Nucleus accumbens (tissue), 56 donors: Measurements from ENCODE around the gene ADAM10.
"Not testable (repeated sequence)": the region's sequence is repeated elsewhere in the genome, so short reads cannot be mapped to it uniquely, and the experiment has no call there.

Source experiments
- DNase-seq, 56 donors: peaks; one replicate each; lab custom pipeline; 2025; lab: John Stamatoyannopoulos, UW

Gene ADAM10

DNA sequence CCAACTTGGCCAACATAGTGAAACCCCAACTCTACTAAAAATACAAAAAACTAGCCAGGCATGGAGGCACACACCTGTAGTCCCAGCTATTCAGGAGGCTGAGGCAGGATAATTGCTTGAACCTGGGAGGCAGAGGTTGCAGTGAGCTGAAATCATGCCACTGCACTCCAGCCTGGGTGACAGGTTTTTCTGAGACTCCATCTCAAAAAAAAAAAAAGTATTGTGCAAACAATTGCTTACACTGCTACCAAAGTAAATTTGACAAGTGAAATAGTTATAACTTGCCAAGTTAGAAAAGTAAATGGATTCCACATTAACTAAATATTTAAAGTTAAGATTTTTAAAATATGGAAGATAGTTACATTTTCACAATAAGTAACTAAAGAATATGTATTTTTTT lies 129.2 kb downstream of the ADAM10 start:
- DNase-seq, result not testable (repeated sequence)

DNA sequence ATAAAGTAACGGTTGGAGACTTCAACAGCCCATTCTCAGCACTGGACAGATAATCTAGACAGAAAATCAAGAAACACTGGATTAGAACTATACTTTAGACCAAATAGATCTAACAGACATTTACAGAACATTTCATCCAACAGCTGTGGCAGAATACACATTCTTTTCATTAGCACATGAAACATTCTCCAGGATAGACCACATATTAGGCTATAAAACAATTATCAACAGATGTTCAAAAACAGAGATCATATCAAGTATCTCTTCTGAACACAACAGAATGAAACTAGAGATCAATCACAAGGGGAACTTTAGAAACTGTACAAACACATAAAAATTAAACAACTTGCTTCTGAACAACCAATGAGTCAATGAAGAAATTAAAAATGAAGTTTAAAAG lies 133.3 kb downstream of the ADAM10 start:
- no peak for DNase-seq

DNA sequence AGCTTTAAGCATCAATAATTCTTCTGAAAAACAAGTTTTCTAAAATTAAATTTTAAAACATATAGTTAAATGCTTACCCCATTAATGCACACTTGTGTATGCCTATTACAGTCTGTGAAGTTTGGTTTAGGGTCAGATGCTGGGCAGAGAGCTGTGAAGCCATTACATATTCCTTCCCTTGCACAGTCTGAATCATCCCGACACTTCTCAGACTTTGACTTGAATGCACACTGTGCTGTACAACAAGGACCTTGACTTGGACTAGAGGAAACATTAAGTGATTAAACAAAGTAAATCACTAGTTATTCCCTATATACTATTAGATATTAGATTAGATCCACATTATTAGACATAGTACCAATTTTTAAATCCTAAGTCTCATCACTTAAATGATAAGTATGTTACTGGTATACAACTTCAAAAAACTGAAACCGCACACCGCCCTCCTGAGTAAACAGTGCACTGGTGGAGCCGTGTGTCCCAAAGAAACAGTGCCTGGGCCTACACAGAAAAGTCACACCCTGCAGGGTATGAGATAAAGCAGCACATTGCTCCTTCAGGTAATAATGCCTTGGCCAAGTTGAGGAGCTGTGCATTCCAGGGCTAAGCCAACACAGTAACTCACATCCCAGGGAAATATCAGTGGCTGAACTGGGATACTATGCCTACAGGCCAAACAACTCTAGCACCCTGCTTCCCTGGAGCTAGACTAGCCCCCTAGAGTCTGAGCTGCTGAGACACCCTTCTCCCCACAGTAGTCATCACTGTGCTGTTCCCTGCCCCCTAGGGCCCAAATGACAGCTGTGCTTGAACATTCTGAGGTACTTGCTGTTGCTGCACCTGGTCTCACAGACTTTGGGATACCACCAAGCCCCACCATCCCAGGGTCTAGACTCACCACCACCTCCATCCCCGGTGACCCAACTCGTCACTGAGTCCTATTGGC lies 137.5 kb downstream of the ADAM10 start:
- no peak for DNase-seq

DNA sequence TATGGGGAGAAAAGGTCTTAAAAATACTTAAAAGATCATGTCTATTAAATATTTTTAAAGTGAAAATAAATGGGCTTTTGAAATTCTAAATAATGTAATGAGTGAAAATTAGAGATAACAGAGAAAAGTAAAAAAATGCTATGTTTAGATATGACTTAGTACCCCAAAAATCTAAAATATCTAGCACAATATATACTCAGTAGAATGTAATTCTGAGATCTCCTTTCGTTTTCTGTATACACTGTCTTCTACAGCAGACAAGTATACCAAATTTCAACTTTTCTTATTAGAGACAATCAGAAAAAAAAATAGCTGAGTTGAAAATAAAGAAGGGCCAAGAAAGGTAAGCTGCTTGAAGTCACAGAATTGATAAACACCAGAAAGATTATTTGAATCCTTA lies 140.8 kb downstream of the ADAM10 start:
- no peak for DNase-seq

DNA sequence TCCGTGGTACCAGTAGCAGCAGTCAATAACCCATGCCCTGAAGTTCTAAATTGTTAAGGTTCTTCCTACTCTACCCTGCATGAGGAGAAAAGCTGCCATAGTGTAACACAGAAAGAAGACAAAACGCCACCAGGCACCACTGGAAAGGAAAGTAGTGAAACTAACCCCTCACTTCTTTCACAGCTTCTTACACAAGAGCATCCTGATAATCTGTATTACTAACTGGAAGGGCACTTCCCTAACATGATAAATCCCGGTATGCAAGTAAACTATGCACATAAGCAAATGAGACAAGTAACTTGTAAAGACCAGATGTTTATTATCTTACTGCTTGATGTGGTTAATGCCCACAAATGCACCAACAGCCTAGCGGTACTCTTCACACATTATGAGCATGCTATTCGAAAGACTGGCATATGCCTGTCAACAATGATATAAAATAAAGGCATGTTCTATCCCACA lies 141.3 kb downstream of the ADAM10 start:
- no peak for DNase-seq

DNA sequence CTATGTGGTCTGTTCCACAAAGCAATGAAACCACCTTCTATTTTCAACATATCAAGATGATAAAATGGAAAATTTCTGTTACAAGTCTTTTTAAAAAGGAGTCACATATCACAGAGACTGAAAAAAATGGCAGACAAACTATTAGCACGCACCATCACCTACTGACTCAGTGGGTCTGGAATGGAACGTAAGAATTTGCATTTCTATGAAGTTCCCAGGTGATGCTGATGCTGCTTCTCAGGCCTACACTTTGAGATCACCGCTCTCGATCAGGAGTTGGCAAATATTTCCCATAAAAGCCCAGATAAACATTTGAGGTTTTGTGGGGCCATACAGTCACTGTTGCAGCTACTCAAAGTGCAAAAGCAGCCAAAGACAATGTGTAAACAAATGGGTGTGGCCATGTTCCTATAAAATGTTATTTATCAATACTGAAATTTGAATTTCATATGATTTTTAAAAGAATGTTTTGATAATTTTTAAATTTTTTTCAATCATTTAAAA lies 142.9 kb downstream of the ADAM10 start:
- DNase-seq, result no peak

DNA sequence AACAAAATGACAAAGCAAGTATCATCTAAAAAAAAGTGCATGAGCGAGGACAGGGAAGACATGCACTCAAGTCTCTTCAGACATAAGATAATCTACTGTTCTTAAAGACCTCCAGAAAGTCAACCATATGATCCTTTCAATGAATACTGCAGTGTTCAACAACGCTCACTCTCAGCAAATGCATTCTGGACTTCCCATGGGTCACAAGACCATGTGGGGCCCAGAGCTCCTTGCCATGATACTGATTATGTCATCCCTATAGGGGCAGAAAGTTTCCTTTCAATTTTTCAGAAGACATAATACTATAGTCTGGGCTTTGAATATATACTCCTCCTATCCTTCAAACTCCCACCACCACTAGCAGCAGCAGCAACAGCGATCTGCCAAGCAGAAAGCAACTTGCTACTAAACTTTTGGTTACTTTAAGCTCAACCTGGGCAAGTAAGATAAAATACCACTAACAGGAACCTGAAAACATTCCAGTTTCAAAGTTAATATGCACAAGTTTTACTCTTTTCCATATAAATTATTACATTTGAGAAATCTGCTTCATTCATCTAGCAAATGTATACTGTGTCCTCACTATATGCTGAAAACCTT lies 143.5 kb downstream of the ADAM10 start:
- peak in 1 of 56 donors; percentile 8 for DNase-seq

DNA sequence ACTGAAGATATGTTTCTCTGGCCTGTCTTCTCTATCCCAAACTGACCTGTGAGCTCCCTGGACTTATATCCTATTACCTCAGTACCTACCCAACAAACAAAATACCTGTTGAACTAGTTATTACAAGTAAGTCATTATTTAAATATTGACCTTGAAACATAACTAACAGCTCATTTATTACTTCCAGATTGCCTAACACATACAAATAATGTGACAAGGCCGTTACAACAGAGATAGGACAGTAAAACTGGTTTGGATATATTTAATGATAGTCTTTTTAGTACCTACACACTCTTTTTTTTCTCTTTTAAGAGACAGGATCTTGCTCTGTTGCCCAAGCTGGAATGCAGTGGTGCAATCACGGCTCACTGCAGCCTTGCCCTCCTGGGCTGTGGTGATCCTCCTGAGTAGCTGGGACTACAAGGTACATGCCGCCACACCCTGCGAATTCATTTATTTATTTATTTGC lies 145.0 kb downstream of the ADAM10 start:
- no peak for DNase-seq

DNA sequence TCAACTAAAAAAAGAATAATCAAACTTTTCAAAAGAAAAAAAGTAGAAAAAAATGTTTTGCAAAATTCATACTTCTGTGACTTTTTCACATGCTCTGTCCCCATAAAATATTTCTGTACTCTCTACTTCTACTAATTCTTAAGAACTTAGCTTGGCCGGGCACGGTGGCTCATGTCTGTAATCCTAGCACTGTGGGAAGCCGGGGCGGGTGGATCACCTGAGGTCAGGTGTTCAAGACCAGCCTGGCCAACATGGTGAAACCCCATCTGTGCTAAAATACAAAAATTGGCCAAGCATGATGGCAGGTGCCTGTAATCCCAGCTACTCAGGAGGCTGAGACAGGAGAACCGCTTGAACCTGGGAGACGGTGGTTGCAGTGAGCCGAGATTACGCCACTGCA lies 145.6 kb downstream of the ADAM10 start:
- not testable (repeated sequence) for DNase-seq

DNA sequence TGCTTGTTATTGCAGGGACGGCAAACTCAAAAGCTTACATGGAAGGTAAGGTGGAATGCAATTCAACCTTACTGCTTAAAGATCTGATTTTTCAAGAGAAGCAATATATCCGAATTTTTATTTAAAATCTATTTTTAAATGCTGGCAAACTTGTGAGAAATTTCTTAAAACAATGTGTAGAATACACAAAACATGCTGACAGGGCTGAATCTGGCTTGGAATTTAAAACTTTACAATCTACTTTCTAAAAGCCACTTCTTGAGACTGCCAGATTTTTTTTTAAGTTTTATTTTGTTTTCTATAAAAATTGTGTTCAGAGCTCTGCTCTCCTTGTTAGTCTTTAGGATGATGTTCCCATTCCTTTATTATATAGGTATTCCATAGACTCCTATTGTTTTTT lies 146.7 kb downstream of the ADAM10 start:
- no peak for DNase-seq

DNA sequence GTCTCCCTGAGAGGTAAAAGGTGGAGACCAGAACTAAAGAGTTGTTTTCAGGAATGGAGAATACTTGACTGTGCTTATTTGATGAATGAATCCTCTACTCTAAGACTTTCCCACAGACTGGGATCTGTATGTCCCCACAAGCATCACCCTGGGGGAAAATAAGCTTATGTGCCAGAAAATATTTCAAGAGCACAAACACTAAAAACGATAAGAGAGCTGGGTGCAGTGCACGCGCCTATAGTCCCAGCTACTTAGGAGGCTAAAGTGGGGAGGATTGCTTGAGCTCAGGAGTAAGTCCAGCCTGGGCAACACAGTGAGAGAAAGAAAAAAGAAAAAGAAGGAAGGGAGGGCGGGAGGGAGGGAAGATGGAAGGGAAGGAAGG lies 150.7 kb downstream of the ADAM10 start:
- no peak for DNase-seq

DNA sequence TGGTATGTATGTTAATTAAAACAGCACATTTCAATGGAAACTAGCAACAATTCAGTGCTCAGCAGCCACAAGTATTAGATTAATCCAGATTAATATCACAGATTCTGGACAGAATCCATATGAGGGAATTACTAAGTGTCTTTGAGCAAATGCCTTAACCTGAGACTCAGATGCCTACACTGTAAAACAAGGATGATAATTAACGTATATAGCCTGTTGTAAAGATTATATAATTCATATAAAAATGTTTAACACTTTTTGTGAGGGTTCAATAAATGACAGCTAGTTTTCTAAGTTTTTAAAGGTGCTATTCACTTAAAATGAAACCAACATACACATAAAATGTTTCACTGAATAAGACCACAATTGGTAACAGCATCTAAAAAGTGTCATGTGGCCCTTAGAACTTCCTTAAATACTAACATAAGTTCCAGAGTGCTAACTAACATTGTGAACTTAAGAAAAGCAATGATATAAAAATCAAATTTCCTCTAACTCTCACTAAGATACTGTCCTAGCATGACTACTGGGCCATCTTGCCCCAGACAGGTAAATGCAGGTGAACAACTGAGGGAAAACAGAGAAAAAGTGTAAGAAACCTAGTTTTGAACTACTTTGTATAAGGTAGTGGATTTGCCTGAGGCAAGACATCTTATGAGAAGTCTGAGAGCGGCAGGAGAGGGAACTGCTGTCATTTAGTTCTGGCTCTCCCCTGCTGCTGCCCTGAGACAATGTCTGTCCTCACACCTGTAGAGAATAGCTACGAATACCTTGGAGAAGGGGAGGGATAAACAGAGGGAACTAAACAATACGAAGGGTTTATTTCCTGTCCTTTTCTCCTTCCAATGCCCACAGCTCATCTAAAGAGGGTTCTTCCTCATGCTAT lies 151.3 kb downstream of the ADAM10 start:
- DNase-seq, result no peak

DNA sequence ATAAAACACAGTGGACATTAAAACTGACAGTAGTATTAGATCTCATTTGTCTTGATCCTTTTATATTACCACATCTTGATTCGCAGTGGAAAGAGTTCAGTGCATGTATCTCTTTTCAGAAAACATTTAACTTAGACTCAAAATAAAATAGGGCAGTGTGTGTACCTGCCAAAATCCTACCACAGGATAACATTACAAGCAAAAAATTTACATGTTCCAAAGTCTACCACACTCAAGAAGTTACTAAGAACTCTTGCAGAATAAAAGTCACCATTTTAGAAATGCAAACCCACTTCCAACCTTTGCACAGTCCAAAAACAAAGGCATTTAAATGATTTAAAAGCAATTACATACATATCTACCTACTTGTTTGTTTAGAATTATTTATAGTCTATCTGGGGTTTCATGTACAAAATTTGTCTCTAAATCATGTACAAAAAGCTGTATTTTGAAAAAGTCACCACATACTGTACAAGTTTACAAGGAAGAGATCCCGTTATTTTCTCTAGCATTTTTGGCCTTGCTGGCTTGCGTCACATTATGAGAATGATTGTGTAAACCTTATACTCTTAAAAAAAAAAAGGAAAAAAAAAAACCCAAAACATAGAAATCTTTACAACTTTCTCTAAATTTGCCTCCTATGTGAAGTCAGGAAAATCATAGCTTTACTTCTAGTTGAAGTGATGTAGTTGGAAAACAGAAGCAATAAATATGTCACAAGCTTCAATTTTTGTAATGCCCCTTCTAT lies 153.8 kb downstream of the ADAM10 start:
- DNase-seq, result no peak

DNA sequence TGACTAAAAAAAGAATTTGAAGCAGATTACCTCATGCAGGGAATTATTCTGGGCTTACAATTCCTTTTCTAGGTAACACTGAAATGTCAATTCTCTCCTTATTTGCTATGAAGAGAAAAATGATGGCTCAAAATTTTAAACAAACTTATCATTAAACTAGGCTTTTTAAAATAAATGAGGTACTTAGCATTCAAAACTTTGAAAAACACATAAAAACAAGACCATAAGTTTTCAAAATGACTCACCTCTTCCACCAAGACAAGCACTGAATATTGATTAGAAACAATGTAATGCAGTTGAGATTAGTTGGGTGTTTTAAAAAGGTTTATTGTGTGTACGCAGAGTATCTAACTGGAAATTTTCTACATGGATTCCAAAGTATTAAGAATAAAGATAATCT lies 154.6 kb downstream of the ADAM10 start:
- no peak for DNase-seq

DNA sequence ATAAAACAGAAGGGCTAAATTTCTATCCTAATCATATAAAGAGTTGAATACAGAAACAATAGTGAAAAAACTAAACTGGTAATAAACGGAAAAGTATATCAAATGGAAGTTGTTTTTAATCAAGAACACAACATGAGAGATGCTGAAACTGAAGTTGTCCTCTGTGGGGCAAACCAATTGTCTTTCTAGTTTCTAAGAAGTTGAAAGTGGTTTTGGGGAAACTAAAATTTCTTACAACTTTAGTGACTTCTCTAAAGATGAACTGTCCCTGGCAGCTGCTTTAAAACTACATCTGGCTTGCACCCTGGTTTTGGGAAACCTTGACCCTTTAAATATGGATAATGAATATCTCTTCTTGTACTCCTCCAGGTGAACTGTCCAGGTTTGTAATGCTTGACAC lies 155.6 kb downstream of the ADAM10 start:
- DNase-seq, result no peak

DNA sequence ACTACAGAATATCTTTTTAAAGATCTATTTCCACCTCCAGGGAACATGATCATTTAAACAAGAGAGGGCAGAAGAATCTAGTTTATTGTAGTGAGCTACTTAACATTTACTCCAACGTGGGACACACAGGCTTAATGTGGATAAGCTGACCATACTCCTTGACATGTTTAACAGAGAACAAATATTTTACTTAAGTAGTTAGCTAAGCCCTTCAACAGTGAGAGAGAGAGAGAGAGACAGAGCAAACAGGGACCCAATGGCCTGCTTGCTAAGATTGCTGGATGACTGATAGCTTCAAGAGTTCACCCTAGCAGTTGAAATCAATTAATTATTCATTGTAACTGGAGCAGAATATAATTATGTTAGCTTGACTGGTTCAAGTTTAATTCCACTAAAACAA lies 158.6 kb downstream of the ADAM10 start:
- no peak for DNase-seq

DNA sequence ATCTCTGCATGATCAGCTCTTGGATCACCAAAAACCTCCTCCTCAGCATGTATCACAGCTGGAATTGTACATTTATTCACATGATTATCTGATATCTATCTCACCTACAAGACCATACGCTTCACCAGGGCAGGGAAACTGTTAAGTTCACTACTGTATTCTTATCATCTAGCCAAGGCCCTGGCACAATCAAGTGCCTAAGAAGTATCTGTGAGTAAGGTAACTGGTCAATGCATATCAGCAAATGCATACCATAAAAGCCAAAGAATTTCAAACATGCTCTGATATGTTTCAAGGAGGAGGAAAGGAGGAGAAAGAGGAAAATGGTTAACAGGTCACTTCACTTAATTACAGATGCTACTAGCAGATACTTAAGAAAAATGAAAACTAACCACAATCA lies 159.3 kb downstream of the ADAM10 start:
- no peak for DNase-seq

DNA sequence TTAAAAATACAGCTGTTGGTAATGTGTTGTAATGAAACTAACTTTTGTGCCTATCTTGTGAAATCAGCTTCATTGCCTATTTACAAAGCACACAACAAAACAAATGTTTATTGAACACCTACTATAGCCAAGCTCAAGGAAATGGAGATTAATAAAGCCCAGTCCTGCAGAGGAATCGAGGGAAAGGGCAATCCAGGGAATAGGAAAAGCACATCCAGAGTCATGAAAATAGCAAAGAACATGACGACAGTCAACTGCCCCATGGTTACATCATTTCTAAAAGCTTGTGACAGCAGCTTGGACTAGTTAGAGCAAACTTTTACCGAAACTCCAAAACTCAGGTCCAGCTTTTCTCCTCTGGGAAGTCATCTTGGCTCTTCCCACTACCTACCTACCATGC lies 160.5 kb downstream of the ADAM10 start:
- DNase-seq, result no peak

DNA sequence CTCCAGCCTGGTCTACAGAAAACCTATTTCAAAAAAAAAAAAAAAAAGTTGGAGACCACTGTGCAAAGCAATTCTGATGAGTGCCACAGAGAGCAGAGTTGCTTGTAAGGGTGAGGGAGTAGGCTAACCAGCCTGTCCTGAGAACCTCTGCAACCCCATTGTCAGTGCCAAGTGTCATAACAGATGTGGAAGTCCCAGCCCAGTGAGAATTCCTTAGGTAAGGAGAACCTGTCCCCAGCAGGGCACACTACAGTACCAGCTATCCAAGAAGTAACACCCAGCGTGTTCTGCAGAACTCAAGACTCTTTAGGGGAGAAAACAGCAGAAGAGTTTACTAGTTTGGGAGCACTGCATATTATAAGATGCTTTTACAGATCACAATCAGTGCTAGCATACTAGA lies 161.4 kb downstream of the ADAM10 start:
- DNase-seq, result no peak

DNA sequence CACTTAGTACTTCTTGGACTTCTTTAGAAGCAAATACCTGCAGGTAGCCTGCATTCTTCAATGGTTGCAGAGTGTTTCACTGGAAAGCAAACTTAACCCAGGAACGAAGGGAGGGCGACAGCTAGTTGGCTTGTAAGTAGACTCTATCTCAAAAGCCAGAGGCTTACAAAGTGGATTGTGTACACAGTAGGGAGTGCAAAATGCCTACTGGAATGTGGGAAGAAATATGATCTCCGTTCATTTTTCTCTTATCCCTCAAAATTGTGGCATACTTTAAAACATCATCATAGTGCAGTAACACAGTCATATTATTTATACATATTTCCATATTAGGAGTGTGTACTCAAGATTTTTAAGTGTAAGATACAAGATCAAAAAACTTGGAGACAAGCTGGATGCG lies 162.0 kb downstream of the ADAM10 start:
- no peak for DNase-seq
